A549 (cell line): Measurements from ENCODE around the gene CFAP61.

Experiments
- CEBPB ChIP-seq, 2 experiments: fragments of >200 bp in 1 of 2; sonication (Bioruptor Twin) in 1 of 2; formaldehyde crosslinking in 1 of 2; IDR thresholded peaks; 2 replicates each; pipeline ENCODE4 v1.6.1; 2012 to 2016
- CTCF ChIP-seq: fragments of >200 bp; sonication (Bioruptor Twin); formaldehyde crosslinking; IDR thresholded peaks from 3 replicates; pipeline ENCODE4 v1.5.1; 2016
- MAFK ChIP-seq: fragments of 450-650 bp; IDR thresholded peaks from 2 replicates; pipeline ENCODE4 v1.6.1; 2014; ENCODE audit not compliant: partially characterized antibody
- POLR2A ChIP-seq: IDR thresholded peaks from 2 replicates; pipeline ENCODE4 v1.6.1; 2012; ENCODE audit warnings: mild to moderate bottlenecking, low read length
- RNF2 ChIP-seq: fragments of 200-600 bp; sonication (generic); IDR thresholded peaks from 2 replicates; pipeline ENCODE4 v1.6.1; 2016; ENCODE audit warnings: low read depth, mild to moderate bottlenecking, antibody characterized with exemption, moderate library complexity, borderline replicate concordance
- ZFP36 ChIP-seq: fragments of 450-650 bp; IDR thresholded peaks from 2 replicates; pipeline ENCODE4 v1.6.1; 2014; ENCODE audit warnings: borderline replicate concordance; ENCODE audit not compliant: partially characterized antibody
- ZSCAN20 ChIP-seq: fragments of 250-450 bp; sonication (Bioruptor Pico); IDR thresholded peaks from 2 replicates; pipeline ENCODE4 v1.8.0; 2022; ENCODE audit warnings: mild to moderate bottlenecking, moderate library complexity

- no peak for TF ChIP-seq ZSCAN20
- no peak for TF ChIP-seq CTCF
- TF ChIP-seq POLR2A = no peak
- no peak for TF ChIP-seq CEBPB (IDR thresholded peaks at IDR 0.05)
- no peak for TF ChIP-seq RNF2
- TF ChIP-seq ZFP36 = no peak
- no peak for TF ChIP-seq MAFK
Measured at GRCh38 chr20:20089018-20089417, 36.7 kb downstream of the CFAP61 start.
